HepG2 (cell line): ENCODE results near the gene RBCK1. TPM values are rescaled to one million over a fixed set of nuclear protein-coding genes. Genes with fewer than 3 reads are reported as not detected.

Experiments
- AHR ChIP-seq: IDR thresholded peaks from 2 replicates; pipeline ENCODE4 v1.6.1; 2018; ENCODE audit warnings: missing genetic modification reagents, missing compliant biosample characterization
- ETV5 ChIP-seq: IDR thresholded peaks from 2 replicates; pipeline ENCODE4 v1.6.1; 2018; ENCODE audit warnings: missing biosample characterization, missing genetic modification reagents, inconsistent platforms, borderline replicate concordance
- JUN ChIP-seq: sonication (generic); formaldehyde crosslinking; IDR thresholded peaks from 2 replicates; pipeline ENCODE4 v1.4.0; 2020; ENCODE audit warnings: mild to moderate bottlenecking, missing genetic modification reagents
- KAT8 ChIP-seq: IDR thresholded peaks from 2 replicates; pipeline ENCODE4 v1.6.1; 2016; ENCODE audit warnings: missing genetic modification reagents, missing compliant biosample characterization
- KLF11 ChIP-seq: IDR thresholded peaks from 2 replicates; pipeline ENCODE4 v1.6.1; 2016; ENCODE audit warnings: missing compliant biosample characterization
- KLF12 ChIP-seq: sonication (generic); formaldehyde crosslinking; IDR thresholded peaks from 2 replicates; pipeline ENCODE4 v1.4.0; 2020; ENCODE audit warnings: missing genetic modification reagents, borderline replicate concordance
- MAFF ChIP-seq: IDR thresholded peaks from 2 replicates; pipeline ENCODE4 v1.6.1; 2011; ENCODE audit warnings: low read depth, low read length, improper control_type of control experiment
- NR2C2 ChIP-seq: sonication (generic); formaldehyde crosslinking; IDR thresholded peaks from 2 replicates; pipeline ENCODE4 v1.4.0; 2020; ENCODE audit warnings: missing genetic modification reagents, mild to moderate bottlenecking, moderate library complexity, borderline replicate concordance
- ZFP1 ChIP-seq: IDR thresholded peaks from 2 replicates; pipeline ENCODE4 v1.6.1; 2016
- ZFP62 ChIP-seq: sonication (generic); formaldehyde crosslinking; IDR thresholded peaks from 2 replicates; pipeline ENCODE4 v1.4.0; 2020; ENCODE audit warnings: missing genetic modification reagents
- ZNF121 ChIP-seq: sonication (generic); formaldehyde crosslinking; IDR thresholded peaks from 2 replicates; pipeline ENCODE4 v1.5.0; 2020; ENCODE audit warnings: mild to moderate bottlenecking, missing genetic modification reagents
- ZNF367 ChIP-seq: sonication (generic); formaldehyde crosslinking; IDR thresholded peaks from 2 replicates; pipeline ENCODE4 v1.4.0; 2020; ENCODE audit warnings: missing genetic modification reagents, borderline replicate concordance
- ZNF556 ChIP-seq: sonication (generic); formaldehyde crosslinking; IDR thresholded peaks from 2 replicates; pipeline ENCODE4 v1.4.0; 2020; ENCODE audit warnings: mild to moderate bottlenecking, missing genetic modification reagents, borderline replicate concordance
- ZNF563 ChIP-seq: sonication (generic); formaldehyde crosslinking; IDR thresholded peaks from 2 replicates; pipeline ENCODE4 v1.8.0; 2022; ENCODE audit warnings: mild to moderate bottlenecking, moderate library complexity, missing genetic modification reagents
- ZNF607 ChIP-seq: sonication (generic); formaldehyde crosslinking; IDR thresholded peaks from 2 replicates; pipeline ENCODE4 v1.5.1; 2020; ENCODE audit warnings: missing genetic modification reagents, mild to moderate bottlenecking, borderline replicate concordance
- ZNF615 ChIP-seq: sonication (generic); formaldehyde crosslinking; IDR thresholded peaks from 2 replicates; pipeline ENCODE4 v1.5.0; 2020; ENCODE audit warnings: mild to moderate bottlenecking, missing genetic modification reagents, borderline replicate concordance
- ZNF672 ChIP-seq: sonication (generic); formaldehyde crosslinking; IDR thresholded peaks from 2 replicates; pipeline ENCODE4 v1.8.1; 2022; ENCODE audit warnings: missing genetic modification reagents
- polyA plus RNA-seq, 8 experiments: library from polyadenylated mRNA; depleted of rRNA in 3 of 8; stranded (reverse) in 7 of 8; unstranded in 1 of 8; fragments of >200 nt; fragmentation: Illumina TruSeq in 4 of 8; extraction: Trizol in 4 of 8; gene quantifications; 2 replicates each; pipeline versions ENCODE4 v1.2.1 to v1.2.3, GENCODE V29; 2011 to 2016; ENCODE audit warnings: low read depth in 4 of 8, missing spikeins in 1 of 8, mixed read lengths in 1 of 8; ENCODE audit not compliant: insufficient read depth in 1 of 8
- total RNA-seq, 5 experiments: library from RNA; depleted of rRNA; stranded (reverse); fragments of >200 nt; fragmentation: Illumina TruSeq; extraction: Trizol; gene quantifications; 2 replicates each; pipeline ENCODE4 v1.2.3, GENCODE V29; 2016; ENCODE audit warnings: low read depth in 1 of 5
- TF ChIP-seq, protein P1 (sequence below): sonication (generic); formaldehyde crosslinking; IDR thresholded peaks from 2 replicates; pipeline ENCODE4 v1.4.0; 2020; ENCODE audit warnings: missing genetic modification reagents, mild to moderate bottlenecking, borderline replicate concordance
- TF ChIP-seq, protein P2 (sequence below): sonication (generic); formaldehyde crosslinking; conservative IDR thresholded peaks from 2 replicates; pipeline ENCODE4 v1.4.0; 2020; ENCODE audit warnings: missing genetic modification reagents
- TF ChIP-seq, protein P3 (sequence below): sonication (generic); formaldehyde crosslinking; IDR thresholded peaks from 2 replicates; pipeline ENCODE4 v1.8.1; 2022; ENCODE audit warnings: low read depth, mild to moderate bottlenecking, missing genetic modification reagents
- TF ChIP-seq, protein P4 (sequence below): IDR thresholded peaks from 2 replicates; pipeline ENCODE4 v1.6.1; 2016; ENCODE audit warnings: low read depth, borderline replicate concordance

The RBCK1 gene
- total and polyA plus RNA-seq, 2 of the 13 experiments (the other 11 are each of a cell fraction or from before 2014, with no cell fraction given): 149 to 215 TPM

DNA sequence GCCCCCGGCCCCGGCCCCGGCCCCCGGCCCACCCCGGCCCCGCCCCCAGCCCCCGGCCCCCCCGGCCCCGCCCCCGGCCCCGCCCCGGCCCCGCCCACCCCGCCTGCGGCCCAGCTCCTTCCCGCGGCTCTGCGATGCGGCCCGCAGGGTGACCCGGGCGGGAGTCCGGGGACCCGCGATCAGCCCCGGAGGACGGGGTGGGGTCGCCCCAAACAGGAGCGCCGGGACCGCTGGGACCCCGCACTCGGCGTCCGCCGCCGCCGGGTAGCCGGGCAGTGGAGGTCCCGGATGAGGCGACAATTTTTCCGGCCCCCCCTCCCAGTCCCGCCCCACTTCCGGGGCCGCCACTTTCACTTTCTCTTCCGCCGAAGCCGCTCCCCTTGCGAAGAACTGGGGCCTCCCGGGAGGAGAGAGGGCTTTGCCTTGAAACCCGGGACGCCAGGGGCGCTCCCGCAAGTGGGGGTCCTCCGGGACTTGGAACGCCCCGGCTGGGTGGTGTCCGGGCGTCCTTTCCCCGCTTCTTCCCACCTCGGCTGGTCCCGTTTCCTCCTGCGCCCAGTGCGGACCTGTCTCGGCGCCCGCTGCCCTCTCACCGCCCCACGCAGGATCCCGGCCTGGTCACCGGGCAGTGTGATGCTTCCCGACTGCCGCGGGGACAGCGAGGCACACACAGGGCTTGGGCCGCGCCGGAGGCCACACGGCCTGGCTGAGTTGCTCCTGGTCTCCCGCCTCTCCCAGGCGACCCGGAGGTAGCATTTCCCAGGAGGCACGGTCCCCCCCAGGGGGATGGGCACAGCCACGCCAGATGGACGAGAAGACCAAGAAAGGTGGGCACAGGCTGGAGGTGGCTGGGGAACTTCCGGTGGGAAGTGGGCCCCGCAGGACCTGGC, at the start of gene RBCK1 (continued):
- TF ChIP-seq ZFP62 (CRISPR knock-in tag) (no peak; the same call in 1 of the 2 replicates), KAT8 (no peak; the same call in none of the 2 replicates), ZNF563 (peak; percentile 84), ZNF121 (CRISPR knock-in tag) (no peak), KLF11 (CRISPR knock-in tag) (0 out of 2 replicates have a peak, but pooled peaks have one; percentile 65), KLF12 (peak; percentile 88), ZNF615 (CRISPR knock-in tag) (no peak), AHR (CRISPR knock-in tag) (no peak; the same call in 1 of the 2 replicates), MAFF (no peak), ZNF367 (CRISPR knock-in tag) (no peak; the same call in 1 of the 2 replicates), NR2C2 (CRISPR knock-in tag) (peak; percentile 41), JUN (CRISPR knock-in tag) (peak; percentile 15; the same call in 1 of the 2 replicates), ZNF556 (no peak; the same call in 1 of the 2 replicates), ZNF672 (CRISPR knock-in tag) (no peak), ETV5 (CRISPR knock-in tag) (peak; percentile 90), ZNF607 (CRISPR knock-in tag) (peak; percentile 65), ZFP1 (CRISPR knock-in tag) (peak; percentile 14; the same call in 1 of the 2 replicates)
- TF ChIP-seq, protein P1, sequence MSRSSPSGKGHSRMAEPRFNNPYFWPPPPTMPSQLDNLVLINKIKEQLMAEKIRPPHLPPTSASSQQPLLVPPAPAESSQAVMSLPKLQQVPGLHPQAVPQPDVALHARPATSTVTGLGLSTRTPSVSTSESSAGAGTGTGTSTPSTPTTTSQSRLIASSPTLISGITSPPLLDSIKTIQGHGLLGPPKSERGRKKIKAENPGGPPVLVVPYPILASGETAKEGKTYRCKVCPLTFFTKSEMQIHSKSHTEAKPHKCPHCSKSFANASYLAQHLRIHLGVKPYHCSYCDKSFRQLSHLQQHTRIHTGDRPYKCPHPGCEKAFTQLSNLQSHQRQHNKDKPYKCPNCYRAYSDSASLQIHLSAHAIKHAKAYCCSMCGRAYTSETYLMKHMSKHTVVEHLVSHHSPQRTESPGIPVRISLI (CRISPR knock-in tag): no peak
- TF ChIP-seq, protein P2, sequence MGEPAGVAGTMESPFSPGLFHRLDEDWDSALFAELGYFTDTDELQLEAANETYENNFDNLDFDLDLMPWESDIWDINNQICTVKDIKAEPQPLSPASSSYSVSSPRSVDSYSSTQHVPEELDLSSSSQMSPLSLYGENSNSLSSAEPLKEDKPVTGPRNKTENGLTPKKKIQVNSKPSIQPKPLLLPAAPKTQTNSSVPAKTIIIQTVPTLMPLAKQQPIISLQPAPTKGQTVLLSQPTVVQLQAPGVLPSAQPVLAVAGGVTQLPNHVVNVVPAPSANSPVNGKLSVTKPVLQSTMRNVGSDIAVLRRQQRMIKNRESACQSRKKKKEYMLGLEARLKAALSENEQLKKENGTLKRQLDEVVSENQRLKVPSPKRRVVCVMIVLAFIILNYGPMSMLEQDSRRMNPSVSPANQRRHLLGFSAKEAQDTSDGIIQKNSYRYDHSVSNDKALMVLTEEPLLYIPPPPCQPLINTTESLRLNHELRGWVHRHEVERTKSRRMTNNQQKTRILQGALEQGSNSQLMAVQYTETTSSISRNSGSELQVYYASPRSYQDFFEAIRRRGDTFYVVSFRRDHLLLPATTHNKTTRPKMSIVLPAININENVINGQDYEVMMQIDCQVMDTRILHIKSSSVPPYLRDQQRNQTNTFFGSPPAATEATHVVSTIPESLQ: no peak; the same call in 1 of the 2 replicates
- TF ChIP-seq, protein P3, sequence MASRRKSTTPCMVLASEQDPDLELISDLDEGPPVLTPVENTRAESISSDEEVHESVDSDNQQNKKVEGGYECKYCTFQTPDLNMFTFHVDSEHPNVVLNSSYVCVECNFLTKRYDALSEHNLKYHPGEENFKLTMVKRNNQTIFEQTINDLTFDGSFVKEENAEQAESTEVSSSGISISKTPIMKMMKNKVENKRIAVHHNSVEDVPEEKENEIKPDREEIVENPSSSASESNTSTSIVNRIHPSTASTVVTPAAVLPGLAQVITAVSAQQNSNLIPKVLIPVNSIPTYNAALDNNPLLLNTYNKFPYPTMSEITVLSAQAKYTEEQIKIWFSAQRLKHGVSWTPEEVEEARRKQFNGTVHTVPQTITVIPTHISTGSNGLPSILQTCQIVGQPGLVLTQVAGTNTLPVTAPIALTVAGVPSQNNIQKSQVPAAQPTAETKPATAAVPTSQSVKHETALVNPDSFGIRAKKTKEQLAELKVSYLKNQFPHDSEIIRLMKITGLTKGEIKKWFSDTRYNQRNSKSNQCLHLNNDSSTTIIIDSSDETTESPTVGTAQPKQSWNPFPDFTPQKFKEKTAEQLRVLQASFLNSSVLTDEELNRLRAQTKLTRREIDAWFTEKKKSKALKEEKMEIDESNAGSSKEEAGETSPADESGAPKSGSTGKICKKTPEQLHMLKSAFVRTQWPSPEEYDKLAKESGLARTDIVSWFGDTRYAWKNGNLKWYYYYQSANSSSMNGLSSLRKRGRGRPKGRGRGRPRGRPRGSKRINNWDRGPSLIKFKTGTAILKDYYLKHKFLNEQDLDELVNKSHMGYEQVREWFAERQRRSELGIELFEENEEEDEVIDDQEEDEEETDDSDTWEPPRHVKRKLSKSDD (CRISPR knock-in tag): peak; percentile 33; the same call in 1 of the 2 replicates
- TF ChIP-seq, protein P4, sequence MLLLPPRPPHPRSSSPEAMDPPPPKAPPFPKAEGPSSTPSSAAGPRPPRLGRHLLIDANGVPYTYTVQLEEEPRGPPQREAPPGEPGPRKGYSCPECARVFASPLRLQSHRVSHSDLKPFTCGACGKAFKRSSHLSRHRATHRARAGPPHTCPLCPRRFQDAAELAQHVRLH (CRISPR knock-in tag): peak; percentile 89; the same call in 1 of the 2 replicates
